Measurements from ENCODE around the gene GALNT3.

Gene GALNT3

GRCh38 chr2:165793779-165794535 is at the start of gene GALNT3:
TSS of gene GALNT3 (minus strand) at chr2:165794247. CDS start at chr2:165770700, 23,547 bp downstream.
- no peak for DNase-seq

DNA sequence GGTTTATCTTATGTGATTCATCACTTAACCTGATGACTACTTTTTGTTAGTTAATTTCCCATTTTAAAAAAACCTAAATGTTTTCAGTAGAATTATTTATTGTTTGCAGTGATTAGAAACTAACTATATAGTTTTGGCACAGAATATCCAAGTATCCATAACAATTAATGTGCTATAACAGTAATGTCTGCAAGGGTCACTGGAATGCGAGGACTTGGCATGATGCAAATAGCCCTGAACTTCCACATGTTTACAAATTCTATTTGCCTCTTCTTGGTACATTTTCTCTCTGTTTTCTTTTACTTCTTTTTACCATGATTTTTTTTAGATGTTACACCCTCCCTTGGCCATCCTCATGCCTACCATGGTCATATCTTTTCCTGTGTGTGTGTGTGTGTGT is 49.3 kb upstream of the GALNT3 start:
- DNase-seq, result no peak

GRCh38 chr2:165840333-165840958 is 46.4 kb upstream of the GALNT3 start:
- no peak for DNase-seq

DNA sequence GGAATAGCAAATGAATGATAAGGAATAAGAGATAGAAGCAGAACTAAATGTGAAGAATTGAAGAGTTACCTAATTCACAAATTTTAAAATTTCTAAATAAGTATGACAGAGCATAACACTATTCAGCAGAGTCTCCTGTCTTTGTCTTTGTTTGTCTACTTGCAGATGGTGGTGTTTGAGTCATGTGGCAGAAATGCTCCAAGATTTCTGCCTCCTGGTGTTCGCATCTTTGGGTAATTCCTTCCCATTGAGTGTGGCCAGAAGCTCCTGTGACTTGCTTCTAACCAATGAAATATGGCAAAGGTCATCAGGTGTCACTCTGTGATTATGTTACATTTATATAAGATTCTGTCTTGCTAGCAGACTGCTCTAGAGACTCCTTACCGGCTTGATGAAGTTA is 45.6 kb upstream of the GALNT3 start:
- no peak for DNase-seq

GRCh38 chr2:165837122-165837521 is 43.1 kb upstream of the GALNT3 start:
- no peak for DNase-seq

- no peak for DNase-seq
These were observed 41.3 kb upstream of the GALNT3 start for GRCh38 chr2:165835363-165835762.

GRCh38 chr2:165833156-165833555 is 39.1 kb upstream of the GALNT3 start:
- DNase-seq, result no peak

GRCh38 chr2:165827921-165828276 is 33.9 kb upstream of the GALNT3 start:
- no peak for DNase-seq

DNA sequence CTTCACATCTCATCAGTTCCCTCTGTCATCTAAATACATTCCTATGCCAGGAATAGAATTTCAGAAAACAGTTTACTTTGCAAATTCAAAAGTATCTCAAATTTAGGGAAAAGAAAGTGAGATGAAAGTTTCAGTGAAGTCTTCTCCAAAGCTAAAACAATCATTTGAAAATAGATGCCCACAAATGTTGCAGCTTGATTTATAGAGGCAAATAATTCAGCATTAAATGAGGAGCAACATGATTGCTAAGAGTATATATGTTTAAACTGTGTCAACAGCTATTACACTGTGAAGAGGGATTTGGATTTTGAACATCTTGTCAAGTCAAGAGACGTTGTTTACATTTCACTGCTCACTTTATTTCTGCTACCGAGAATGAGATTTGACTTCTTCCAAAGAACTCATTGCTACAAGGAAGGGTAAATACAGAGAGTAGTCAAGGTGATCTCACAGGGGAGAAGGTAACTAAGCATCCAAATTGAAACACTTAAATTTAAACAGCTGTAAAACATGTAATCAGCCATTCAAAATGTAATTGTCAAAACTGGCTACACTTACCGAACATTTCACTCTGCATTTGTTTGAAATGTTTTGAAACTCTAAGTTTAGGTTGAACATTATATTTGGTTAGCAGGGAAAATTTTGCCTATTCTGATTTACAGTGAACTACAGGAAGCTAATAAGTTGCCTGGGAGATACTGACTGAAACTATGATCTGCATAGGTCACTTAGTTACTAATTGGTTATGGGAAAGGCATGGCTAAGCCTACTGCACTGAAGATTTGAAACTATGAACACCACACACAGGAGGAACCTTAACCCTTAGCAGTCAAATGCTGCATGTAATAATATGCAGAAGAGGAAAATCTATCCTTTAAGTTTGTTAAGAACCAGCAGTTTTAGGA is 33.2 kb upstream of the GALNT3 start:
- no peak for DNase-seq

DNA sequence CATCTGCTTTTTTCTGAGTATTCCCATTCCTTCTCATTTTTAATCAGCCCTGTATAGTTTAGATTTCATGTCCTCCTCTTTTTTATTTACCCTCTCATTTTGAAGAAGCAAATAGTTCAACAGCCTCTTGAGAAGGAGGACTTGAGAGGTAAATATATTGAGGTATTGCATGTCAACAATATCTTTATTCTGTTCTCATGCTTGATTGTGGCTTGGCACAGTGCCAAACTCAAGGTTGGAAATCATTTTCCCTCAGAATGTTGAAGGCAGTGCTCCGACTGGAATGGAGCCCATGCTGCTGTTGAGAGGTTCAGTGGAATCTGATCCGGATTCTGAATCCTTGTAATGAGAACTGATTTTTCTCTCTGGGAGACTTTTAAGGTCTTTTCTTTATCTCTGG is 31.0 kb upstream of the GALNT3 start:
- no peak for DNase-seq

DNA sequence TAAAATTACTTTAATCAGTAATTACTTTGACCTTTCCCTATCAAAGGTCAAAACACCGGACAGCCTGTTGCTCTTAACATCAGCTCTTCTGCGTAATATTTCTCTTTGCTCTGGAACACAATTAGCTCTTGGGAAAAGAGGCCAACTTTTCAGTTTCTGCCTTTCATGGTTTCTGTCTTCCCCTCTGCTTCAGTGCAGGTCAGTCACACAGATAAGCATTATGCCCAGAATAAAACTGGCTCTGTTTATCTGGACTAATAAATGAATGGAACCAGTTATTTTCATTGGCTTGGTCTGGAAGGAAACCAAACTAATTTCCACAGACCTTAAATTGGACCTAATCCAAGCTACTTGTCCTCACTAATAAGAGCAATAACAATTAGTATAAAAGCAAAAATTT is 26.2 kb upstream of the GALNT3 start:
- DNase-seq, result no peak

- DNase-seq, result no peak
These were observed 24.9 kb upstream of the GALNT3 start for GRCh38 chr2:165818920-165819319.

DNA sequence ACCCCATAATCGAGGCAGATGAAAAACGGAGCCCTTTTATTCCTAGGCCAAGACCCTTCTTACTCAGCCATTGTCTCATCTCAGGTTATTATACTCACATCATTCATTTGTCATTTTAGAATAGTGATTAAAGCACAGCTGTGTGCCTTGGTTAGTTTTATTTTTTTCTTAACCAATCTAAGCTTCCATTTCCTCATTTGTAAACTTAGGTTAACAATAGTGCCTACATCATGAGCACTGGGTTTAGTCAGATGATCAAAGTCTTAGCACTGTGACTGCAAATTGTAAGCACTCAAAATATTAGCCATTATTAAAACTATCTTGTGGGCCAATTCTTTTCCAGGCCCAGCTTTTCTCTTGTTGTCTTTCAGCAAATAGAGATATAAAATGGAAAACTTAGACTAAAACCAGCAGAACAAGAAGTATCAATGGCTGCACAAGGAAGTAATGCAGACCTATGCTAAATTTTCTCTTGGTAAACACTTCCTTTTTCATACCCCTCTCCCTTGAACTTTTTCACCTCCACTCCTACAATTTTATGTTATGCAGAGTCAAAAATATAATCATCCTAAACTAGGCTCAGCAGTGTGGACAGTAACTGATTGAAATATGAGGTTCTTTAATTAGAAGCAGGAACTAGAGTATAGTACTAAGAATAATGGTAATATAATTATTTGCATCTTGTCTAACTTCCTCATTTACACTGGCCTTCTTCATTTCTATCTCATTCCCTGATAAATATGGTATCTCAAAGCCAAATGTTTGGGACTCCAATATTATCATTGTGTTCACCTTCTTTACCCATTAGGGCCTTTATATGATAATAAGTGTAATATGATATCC is 21.5 kb upstream of the GALNT3 start:
- no peak for DNase-seq

GRCh38 chr2:165814473-165814872 is 20.4 kb upstream of the GALNT3 start:
- DNase-seq, result no peak

- DNase-seq, result no peak
These were observed 17.7 kb upstream of the GALNT3 start for GRCh38 chr2:165811592-165812370.

DNA sequence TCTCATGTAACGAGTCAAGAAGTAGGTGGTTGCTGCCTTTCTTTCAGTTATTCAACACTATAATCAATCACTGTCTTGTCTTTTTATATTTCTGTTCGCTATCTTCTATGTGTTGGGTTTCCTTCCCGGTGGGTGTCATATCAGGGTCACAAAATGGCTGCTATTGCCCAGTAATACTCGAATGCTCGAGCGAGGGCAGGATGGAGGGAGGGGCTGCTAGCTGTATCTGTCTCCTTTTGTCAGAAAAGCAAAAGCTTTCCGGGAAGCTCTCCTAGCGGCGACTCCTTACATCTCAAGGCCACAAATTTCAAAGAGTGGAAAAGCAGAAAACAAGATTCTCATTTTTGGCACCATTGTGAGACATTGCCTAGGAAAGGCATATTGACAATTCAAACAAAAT is 16.4 kb upstream of the GALNT3 start:
- DNase-seq, result no peak

DNA sequence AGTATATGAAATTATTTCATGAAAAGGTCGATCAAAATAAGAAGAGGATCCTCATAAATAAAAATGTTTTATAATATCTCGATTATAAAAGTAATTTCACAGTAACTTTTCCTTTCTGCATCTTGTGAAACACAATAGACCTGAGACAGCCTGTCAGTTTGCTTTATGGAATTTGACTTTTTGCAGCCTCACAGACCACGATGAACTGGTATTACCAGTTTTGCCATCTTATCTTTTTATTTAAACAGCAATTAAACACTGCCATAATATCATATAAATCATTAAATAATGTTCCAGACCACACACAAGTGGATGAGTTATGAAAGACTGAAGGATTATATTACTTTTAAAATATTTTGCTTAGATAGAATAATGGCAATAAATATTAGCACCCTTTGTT is 10.7 kb upstream of the GALNT3 start:
- DNase-seq, result no peak

GRCh38 chr2:165803123-165803760 is 9.2 kb upstream of the GALNT3 start:
- no peak for DNase-seq

DNA sequence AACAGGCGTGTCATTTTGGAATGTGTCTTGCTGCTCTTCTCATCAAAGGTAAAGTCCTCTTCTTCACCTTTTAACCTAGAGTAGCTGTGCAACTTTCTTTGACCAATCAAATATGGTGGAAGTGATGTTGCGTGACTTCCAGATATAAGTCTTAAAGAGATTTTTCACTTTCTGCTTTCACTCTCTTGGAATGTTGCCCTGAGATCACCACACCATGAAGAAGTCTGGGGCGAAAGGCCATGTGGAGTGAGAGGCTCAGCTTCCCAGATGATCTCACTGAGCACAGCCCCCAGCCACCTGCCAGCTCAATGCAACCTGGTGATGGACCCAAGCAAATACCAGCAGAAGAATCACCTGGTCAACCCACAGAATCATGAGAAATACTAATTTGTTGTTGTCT is 7.1 kb upstream of the GALNT3 start:
- no peak for DNase-seq

DNA sequence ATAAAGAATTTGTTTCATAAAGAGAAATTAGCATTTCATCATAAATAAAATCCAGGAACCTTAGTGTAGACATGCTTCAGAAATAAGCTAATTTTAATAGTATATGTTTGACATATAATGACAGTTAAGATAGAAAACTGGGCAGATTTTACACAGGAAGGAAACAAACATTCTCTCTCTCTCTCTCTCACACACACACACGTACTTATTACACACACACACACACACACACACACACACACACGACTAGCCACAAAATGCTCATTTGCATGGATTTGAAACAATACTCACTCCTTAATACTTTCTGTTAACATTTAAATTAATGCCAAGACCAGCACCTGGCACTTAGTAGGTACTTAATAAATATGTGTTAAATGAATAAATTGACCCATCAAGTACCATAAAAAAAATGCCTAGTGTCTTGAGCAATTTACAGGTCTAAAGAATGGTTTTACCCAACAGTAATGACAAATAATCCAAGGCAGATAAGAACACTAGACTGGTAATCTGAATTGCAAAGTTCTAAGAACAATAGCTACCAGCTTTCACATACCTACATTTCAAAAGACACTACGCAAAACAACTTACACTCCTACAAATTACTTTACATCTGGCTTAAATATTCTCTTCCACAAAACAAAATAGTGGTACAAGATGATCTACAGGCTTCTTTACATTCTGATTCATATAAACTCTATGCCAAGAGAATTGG is 2.9 kb upstream of the GALNT3 start:
- no peak for DNase-seq

GRCh38 chr2:165796129-165796528 is 2.1 kb upstream of the GALNT3 start:
- no peak for DNase-seq
